ENCODE data around the gene SLC39A8. TPM values are rescaled to one million over a fixed set of nuclear protein-coding genes. Genes with fewer than 3 reads are reported as not detected.

The SLC39A8 gene
- total RNA-seq, 1 donor from 2014 or later, result 6.9 TPM

DNA sequence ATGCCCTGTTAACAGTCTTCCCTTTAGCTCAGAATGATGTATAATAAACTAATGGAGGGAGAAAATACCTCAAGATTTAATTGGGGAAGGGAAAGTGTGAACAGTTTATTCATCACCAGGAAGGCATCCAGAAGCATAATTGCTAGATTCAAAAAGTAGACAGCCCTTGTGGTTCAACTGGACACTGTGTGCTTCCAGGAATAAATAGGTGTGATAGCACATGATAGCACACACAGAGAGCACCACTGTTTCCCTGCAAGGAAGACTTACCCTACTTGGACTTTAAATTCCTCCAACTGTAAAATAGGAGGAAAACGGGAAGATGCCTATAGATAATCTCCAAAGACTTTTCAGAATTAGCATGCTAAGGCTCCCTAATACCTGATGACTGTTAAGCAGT is 27.8 kb downstream of the SLC39A8 start:
- Histone ChIP-seq H3K4me3 (no peak overlapping the region), H3K4me2 (no peak overlapping the region), H3K27me3 (no peaks in the 10 kb centered on the region), H2AFZ (replicated peaks) (no peak overlapping the region), H3K36me3 (no peaks in the 10 kb centered on the region), H3K9ac (no peak overlapping the region), H3K27ac (no peak overlapping the region), H3F3A (ENCODE audit: low read depth) (peaks cover 11% of the 10 kb centered on the region), H3K4me1 (peaks cover 15% of the 10 kb centered on the region), H4K20me1 (ENCODE audit: low read depth) (no peaks in the 10 kb centered on the region), H3K79me2 (ENCODE audit: low read depth) (no peaks in the 10 kb centered on the region), H3K9me3 (ENCODE audit: low read depth) (no peaks in the 10 kb centered on the region)
- no peaks in the 10 kb centered on the region for H3K36me3 Mint-ChIP-seq
- peaks cover 12% of the 10 kb centered on the region for H3K9me3 Mint-ChIP-seq
- peaks cover 3% of the 10 kb centered on the region for H3K27me3 Mint-ChIP-seq (ENCODE audit: insufficient read depth, low read depth)
- no peak for DNase-seq (ENCODE audit: low spot score)
- peaks cover 20% of the 10 kb centered on the region for H3K4me1 Mint-ChIP-seq
- H3K4me3 Mint-ChIP-seq, result no peak overlapping the region
- no peak for TF ChIP-seq EZH2 (IDR thresholded peaks at IDR 0.05)
- no peak overlapping the region for H3K27ac Mint-ChIP-seq

DNA sequence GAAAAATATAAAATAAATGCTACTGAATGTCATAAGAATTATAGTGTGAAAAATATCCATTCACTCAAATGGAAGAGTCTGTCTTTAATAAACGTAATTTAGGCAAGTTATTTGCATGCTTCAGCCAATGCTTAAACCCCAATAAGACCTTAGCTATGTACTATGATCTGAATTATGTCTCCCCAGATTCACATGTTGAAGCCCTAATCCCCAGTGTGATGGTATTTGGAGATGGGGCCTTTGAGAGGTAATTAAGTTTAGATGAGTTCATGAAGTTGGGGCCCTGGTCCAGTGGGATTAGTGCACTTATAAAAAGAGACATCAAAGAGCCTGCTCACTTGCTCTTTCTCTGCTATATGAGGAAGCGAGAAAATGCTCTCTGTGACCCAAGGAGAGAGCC is 28.7 kb downstream of the SLC39A8 start:
- Mint-ChIP-seq H3K27me3 (ENCODE audit: insufficient read depth, low read depth) (peaks cover 3% of the 10 kb centered on the region), H3K9me3 (peaks cover 12% of the 10 kb centered on the region), H3K4me1 (peaks cover 14% of the 10 kb centered on the region), H3K27ac (no peak overlapping the region), H3K36me3 (no peaks in the 10 kb centered on the region), H3K4me3 (no peak overlapping the region)
- Histone ChIP-seq H3K9ac (no peak overlapping the region), H3K9me3 (ENCODE audit: low read depth) (no peaks in the 10 kb centered on the region), H4K20me1 (ENCODE audit: low read depth) (no peaks in the 10 kb centered on the region), H3K79me2 (ENCODE audit: low read depth) (no peaks in the 10 kb centered on the region), H3F3A (ENCODE audit: low read depth) (peaks cover 8% of the 10 kb centered on the region), H3K4me2 (no peak overlapping the region), H3K36me3 (no peaks in the 10 kb centered on the region), H2AFZ (replicated peaks) (no peak overlapping the region), H3K4me1 (peaks cover 7% of the 10 kb centered on the region), H3K27me3 (no peaks in the 10 kb centered on the region), H3K4me3 (no peak overlapping the region), H3K27ac (no peak overlapping the region)
- no peak for TF ChIP-seq EZH2phosphoT487 (IDR thresholded peaks at IDR 0.05)
- TF ChIP-seq, protein P1, sequence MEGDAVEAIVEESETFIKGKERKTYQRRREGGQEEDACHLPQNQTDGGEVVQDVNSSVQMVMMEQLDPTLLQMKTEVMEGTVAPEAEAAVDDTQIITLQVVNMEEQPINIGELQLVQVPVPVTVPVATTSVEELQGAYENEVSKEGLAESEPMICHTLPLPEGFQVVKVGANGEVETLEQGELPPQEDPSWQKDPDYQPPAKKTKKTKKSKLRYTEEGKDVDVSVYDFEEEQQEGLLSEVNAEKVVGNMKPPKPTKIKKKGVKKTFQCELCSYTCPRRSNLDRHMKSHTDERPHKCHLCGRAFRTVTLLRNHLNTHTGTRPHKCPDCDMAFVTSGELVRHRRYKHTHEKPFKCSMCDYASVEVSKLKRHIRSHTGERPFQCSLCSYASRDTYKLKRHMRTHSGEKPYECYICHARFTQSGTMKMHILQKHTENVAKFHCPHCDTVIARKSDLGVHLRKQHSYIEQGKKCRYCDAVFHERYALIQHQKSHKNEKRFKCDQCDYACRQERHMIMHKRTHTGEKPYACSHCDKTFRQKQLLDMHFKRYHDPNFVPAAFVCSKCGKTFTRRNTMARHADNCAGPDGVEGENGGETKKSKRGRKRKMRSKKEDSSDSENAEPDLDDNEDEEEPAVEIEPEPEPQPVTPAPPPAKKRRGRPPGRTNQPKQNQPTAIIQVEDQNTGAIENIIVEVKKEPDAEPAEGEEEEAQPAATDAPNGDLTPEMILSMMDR (IDR thresholded peaks at IDR 0.05), result no peak
- no peak for TF ChIP-seq EZH2 (IDR thresholded peaks at IDR 0.05)
- no peak for DNase-seq (ENCODE audit: low spot score)

DNA sequence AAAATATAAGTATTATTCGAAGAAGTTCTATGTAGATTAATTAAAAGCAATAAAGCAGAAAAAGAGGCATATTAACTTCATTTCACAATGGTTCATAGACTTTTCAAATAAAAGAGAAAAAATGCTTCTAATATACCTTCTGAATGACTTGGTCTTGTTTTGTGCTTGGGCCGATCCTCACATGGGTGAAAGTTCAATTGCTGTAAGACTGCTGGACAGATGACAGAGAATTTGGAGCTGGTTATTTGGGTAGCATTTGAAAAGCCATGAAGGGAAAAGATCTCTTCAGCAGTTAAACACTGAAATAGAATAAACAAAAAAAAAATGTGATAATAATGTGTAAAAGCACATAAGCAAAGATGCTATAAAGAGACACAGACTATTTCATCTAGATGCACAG is 29.8 kb downstream of the SLC39A8 start:
- Histone ChIP-seq H4K20me1 (ENCODE audit: low read depth) (no peaks in the 10 kb centered on the region), H3F3A (ENCODE audit: low read depth) (peaks cover 8% of the 10 kb centered on the region), H3K27me3 (no peaks in the 10 kb centered on the region), H3K9ac (no peak overlapping the region), H3K27ac (no peak overlapping the region), H3K9me3 (ENCODE audit: low read depth) (no peaks in the 10 kb centered on the region), H3K4me2 (no peak overlapping the region), H2AFZ (replicated peaks) (no peak overlapping the region), H3K79me2 (ENCODE audit: low read depth) (no peaks in the 10 kb centered on the region), H3K36me3 (no peaks in the 10 kb centered on the region), H3K4me3 (no peak overlapping the region), H3K4me1 (peaks cover 5% of the 10 kb centered on the region)
- Mint-ChIP-seq H3K9me3 (peaks cover 12% of the 10 kb centered on the region), H3K36me3 (peaks cover under 1% of the 10 kb centered on the region), H3K4me3 (no peak overlapping the region), H3K27ac (no peak overlapping the region), H3K4me1 (peaks cover 10% of the 10 kb centered on the region), H3K27me3 (ENCODE audit: insufficient read depth, low read depth) (peaks cover 3% of the 10 kb centered on the region)
- TF ChIP-seq EZH2phosphoT487 (IDR thresholded peaks at IDR 0.05), result no peak
- no peak for DNase-seq (ENCODE audit: low spot score)

DNA sequence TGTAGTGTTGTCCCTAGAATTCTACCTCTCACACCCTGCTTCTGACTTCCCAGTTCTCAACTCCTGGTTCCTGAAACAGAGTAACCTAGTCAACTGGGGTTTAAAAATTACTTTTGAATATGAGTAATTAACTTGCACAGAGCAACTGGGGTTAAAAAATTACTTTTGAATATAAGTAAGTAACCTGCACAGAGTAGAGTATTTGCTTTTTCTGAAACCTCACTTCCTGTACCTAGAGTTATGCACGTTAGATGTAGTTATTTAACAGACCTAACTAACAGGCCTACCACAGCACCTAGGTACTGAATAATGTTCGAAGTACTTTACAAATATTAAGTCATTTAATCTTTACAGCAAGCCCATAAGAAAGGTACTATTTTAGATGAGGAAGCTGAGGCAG is 32.9 kb downstream of the SLC39A8 start:
- Mint-ChIP-seq H3K27me3 (ENCODE audit: insufficient read depth, low read depth) (no peaks in the 10 kb centered on the region), H3K27ac (no peak overlapping the region), H3K4me3 (no peak overlapping the region), H3K9me3 (peaks cover 5% of the 10 kb centered on the region), H3K36me3 (peaks cover 2% of the 10 kb centered on the region), H3K4me1 (no peaks in the 10 kb centered on the region)
- no peak overlapping the region for H3K4me2 ChIP-seq
- H2AFZ ChIP-seq (replicated peaks), result no peak overlapping the region
- DNase-seq (ENCODE audit: low spot score), result no peak
- H3K4me1 ChIP-seq, result no peaks in the 10 kb centered on the region
- no peak overlapping the region for H3K9ac ChIP-seq
- TF ChIP-seq, protein P1 (IDR thresholded peaks at IDR 0.05), result no peak
- TF ChIP-seq EZH2phosphoT487 (IDR thresholded peaks at IDR 0.05), result no peak
- no peak for TF ChIP-seq EZH2 (IDR thresholded peaks at IDR 0.05)
- H3F3A ChIP-seq (ENCODE audit: low read depth), result no peaks in the 10 kb centered on the region
- H4K20me1 ChIP-seq (ENCODE audit: low read depth), result no peaks in the 10 kb centered on the region
- no peak overlapping the region for H3K27ac ChIP-seq
- no peaks in the 10 kb centered on the region for H3K36me3 ChIP-seq
- H3K79me2 ChIP-seq (ENCODE audit: low read depth), result no peaks in the 10 kb centered on the region
- no peaks in the 10 kb centered on the region for H3K27me3 ChIP-seq
- H3K9me3 ChIP-seq (ENCODE audit: low read depth), result no peaks in the 10 kb centered on the region
- H3K4me3 ChIP-seq, result no peak overlapping the region

Data from neural progenitor cell (in vitro differentiated cells).